DMS153 treated with DMSO at 0.1 percent for 48 hours (cell line): ENCODE results near the gene TMPRSS11B.
"Not testable (repeated sequence)": the region's sequence is repeated elsewhere in the genome, so short reads cannot be mapped to it uniquely, and the experiment has no call there.

ENCODE experiments used
- DNase-seq: peaks from one replicate; lab custom pipeline; 2025; ENCODE audit not compliant: unreplicated experiment; lab: John Stamatoyannopoulos, UW

The TMPRSS11B gene, protein sequence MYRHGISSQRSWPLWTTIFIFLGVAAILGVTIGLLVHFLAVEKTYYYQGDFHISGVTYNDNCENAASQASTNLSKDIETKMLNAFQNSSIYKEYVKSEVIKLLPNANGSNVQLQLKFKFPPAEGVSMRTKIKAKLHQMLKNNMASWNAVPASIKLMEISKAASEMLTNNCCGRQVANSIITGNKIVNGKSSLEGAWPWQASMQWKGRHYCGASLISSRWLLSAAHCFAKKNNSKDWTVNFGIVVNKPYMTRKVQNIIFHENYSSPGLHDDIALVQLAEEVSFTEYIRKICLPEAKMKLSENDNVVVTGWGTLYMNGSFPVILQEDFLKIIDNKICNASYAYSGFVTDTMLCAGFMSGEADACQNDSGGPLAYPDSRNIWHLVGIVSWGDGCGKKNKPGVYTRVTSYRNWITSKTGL

DNA sequence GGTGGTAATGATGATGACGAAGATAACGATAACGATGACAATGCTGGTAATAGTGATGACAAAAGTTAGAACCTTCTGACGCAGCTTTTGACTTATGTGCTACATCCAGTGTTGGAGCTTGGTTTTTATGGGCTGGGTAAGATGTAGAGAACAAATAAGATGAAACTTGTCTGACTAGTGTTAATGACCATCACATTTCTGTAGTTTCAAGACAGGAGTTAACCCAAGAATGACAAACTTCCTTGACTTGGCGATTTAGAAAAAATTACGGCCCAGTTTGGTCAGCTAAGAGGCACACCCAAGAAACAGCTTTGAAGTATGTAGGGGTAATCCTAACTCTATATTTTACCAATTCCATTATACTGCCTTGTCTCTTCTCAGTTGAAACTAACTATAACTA is at the start of gene TMPRSS11B:
Gene TMPRSS11B, minus strand, starts transcription at position 101 of the 400 bp plus-strand sequence. CDS start 136 bp downstream, outside the sequence.
- DNase-seq: no peak

DNA sequence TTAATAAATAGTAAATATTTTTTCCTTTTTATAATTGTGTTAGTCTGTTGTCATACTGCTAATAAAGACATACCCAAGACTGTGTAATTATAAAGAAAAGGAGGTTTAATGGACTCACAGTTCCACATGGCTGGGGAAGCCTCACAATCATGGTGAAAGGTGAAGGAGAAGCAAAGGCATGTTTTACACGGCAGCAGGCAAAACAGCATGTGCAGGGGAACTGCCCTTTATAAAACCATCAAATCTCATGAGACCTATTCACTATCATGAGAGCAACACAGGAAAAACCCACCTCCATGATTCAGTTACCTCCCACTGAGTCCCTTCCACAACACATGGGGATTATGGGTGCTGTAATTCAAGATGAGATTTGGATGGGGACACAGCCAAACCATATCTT is 45.8 kb upstream of the TMPRSS11B start:
- no peak for DNase-seq

DNA sequence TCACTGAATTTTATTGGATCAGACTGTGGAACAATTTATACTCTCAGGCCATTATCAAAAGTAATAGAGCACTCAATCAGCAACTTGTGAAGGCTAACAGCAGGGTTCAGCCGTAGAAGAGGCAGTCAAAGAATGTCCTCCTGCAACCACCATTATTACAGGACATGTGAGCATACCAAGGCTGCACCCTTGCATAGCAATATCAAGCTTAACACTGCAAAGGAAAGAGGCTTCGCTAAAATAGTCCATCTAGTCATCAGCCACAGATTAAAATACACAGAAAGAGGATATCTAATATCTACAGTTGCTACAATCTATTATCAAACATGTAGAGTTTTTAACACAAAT is 42.9 kb upstream of the TMPRSS11B start:
- DNase-seq: no peak

DNA sequence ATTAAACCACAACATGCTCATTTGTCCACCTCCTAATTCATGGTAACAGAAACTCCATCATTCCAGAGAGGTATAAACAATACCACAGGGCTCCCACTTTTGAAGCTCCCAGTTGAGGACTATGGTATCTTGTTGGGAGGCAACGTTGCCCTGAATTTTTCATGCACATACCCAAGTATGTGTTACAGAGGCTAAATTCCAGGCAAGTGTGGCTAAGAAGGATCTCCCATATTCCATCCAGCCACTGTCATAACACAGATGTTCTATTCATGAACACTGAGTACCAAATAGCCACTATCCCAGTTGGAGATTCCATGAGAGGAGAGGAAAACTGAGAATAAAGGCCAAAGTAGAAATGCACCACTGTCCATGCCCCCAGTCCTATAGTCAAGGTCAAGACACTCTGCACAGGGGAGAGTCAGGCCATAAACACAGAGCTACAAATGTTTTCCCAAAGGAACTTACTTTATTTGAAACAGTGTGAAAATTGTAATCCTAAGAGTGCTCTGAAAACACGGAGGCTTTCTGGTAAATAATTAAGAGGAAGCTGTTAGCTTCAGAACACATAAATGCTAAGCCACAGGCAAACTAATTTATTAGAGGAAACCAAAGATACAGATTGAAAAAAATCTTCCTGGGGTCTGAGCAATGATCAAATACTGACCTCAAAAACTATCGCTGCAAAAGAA is 42.4 kb upstream of the TMPRSS11B start:
- DNase-seq: no peak

DNA sequence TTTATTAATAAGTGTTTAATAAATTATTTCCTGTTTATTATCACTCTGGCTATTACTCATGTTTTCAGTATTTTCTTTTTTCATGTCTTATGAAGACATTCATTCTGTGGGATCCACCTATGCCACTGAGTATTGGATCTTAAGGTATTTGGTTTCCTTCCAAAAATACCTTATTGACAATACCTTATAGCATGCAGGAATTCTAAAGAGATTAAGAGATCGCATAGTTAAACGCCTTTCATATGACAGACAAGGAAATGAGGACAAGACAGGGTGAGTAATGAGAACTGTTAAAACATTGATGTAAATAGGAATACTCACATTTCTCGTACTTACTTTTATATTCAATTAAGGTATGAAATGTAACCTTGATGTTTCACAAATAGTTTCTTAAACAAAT is 38.2 kb upstream of the TMPRSS11B start:
- DNase-seq: no peak

DNA sequence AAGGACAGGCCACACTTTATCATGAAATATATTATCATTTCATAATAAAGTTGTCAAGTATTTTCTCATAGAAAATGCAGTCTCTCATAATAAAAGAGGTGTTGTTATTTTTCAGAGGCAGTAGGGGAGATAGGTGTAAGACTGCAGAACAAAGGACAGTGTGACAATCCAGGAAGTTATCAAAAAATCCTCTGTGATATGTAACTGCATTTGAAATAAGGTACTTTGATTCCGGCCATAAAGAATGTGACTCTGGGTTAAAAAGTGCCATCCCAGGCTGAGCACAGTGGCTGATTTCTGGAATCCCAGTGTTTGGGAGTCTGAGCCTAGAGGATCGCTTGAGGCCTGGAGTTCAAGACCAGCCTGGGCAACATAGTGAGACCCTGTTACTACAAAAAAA is 37.6 kb upstream of the TMPRSS11B start:
- no peak for DNase-seq

DNA sequence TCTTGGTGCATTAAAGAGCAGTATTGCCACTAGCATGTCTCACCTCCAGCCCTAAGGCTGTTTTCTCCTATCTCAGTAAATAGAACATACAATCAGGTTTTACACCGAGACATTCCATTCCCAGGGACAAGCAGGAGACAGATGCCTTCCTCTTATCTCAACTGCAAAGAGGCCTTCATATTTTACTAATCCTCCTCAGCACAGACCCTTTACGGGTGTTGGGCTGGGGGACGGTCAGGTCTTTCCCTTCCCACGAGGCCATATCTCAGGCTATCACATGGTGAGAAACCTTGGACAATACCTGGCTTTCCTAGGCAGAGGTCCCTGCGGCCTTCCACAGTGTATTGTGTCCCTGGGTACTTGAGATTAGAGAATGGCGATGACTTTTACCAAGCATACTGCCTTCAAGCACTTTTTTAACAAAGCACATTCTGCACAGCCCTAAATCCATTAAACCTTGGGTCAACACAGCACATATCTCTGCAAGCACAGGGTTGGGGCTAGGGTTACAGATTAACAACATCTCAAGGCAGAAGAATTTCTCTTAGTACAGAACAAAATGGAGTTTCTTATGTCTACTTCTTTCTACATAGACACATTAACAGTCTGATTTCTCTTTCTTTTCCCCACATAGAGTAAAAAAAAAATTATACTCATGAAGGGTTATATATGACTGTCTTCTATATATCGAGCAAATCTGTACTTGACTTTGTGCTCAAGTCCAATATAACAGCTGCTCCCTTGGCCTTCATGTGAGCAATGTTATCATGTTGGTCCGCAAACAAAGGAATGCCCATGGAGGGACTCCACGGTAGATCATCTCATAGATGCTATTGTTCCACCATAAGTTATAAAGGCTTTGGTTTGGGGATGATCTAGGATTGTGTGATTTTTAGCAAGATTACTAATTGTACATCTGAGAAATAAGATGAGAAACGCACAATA is 36.6 kb upstream of the TMPRSS11B start:
- not testable (repeated sequence) for DNase-seq

DNA sequence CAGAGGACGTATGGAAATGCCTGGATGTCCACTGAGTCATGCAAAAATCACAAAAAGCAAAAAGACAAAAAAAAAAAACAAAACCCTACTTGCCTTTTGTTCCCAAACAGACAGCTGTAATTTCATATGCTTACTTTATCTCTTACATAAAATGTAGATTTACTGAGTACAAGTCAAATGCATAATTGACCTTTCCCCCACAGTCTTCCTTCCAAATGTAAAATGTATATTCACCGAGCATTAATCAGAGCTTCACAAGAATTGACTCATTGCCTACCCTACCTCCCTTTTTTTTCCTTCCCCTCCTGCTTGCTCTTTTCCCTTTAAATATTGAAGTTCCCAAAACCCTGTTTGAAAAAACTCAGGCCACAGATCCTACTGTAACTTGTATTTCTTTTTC is 32.5 kb upstream of the TMPRSS11B start:
- DNase-seq: no peak

DNA sequence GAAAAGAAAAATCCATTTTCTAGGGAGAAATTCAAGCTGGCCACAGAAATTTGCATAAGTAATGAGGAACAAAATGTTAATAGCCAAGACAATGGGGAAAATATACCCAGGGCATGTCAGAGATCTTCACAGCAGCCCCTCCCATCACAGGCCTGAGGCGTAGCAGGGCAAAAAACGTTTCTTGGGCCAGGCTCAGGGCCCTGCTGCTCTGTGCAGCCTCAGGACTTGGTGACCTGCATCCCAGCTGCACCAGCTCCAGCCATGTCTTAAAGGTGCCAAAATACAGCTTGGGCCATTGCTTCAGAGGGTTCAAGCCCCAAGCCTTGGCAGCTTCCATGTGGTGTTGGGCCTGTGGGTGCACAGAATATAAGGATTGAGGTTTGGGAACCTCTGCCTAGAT is 32.1 kb upstream of the TMPRSS11B start:
- no peak for DNase-seq

DNA sequence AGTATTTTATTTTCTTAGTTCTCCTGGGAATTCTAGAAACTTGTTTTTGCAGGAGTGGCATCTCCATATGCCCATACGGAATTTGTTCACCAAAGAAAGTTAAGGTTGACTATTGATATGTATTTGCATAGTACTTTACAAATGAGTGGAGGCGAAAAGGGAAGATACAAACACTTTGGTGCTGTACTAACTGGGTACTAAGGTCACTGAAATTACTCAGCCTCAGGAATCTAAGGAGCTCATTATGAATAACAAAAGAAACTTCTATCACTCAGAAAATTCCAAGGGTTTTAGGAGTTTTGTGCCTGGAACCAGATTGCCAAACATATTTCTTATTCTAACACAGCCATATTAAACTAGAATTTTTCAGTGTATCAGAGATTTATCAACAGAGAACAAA is 27.4 kb upstream of the TMPRSS11B start:
- DNase-seq: no peak

DNA sequence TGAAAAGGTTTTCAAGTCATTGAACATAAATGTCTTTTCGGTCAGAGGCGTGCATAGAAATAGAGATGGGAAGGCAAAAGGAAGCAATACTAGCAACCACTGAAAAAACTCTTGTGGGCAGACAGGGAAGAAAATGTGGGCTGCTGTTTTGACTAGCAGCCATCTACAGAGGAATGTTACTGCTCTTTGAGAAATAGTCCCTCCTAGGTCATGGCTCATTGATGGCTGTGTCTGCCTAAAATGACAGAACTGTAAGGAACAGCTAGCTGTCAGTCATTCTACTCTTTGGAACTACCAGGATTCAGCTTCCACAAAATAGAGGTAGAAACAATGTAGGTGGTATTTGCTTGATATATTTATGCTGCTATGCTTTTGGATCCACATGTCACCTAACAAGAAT is 26.9 kb upstream of the TMPRSS11B start:
- DNase-seq: no peak

DNA sequence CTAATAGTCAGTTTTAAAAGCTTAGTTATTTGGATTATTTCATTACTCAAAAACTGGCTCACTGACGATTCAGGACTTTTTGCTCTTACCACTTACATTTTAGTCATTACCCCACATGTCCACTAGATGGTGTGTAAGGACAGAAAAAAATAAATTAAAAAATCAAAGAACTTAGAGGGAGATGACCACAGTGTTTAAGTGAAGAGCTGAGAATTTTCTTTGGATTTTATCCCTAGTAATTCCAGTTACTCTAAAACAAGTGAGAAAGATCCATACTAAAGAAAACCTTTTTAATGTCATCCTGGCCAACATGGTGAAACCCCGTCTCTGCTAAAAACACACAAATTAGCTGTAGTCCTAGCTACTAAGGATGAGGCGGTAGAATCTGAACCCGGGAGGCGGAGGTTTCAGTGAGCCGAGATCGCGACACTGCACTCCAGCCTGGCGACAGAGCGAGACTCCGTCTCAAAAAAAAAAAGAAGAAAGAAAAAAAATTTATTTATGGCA is 26.4 kb upstream of the TMPRSS11B start:
- DNase-seq: peak; percentile 31

DNA sequence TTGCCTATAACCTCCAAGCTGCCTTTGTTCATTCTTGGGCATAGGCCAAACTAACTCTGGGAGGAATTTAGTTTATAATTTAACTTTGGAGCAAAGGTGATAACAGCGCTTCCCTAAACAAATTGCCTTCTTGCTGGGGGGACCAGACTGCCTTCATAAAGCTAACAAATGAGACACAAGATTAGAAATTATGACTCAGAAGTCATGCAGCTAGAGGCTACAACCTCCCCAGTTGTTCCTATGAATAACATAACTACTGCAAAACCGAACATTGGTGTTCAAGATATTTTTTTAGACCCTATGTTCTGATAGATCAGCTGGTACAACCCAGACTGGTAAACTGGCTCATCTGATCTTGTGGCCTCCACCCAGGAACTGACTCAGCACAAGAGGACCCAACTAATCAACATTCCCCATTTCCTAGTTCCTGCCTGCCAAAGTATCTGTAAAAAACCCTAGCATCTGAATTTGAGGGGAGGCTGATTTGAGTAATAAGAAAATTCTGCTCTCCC is 22.0 kb upstream of the TMPRSS11B start:
- DNase-seq: no peak

DNA sequence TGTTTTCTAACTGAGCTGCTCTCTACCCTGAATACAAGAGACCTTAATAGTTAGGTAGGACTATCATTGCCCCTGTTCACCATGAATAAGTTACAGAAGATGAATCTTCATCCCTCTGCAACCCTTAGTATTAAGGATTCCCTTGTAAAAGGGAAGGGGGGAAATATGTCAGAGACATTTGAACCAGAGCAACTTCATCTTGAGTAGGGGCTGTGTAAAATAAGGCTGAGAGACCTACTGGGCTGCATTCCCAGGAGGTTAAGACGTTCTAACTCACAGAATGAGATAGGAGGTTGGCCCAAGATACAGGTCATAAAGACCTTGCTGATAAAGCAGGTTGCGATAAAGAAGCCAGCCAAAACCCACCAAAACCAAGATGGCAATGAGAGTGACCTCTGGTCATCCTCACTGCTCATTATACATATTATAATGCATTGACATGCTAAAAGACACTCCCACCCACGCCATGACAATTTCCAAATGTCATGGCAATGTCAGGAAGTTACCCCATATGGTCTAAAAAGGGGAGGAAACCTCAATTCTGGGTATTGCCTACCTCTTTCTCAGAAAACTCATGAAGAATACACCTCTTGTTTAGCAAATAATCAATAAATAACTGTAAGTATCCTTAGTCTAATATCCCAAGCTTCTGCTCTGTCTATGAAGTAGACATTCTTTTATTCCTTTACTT is 19.5 kb upstream of the TMPRSS11B start:
- DNase-seq: no peak

DNA sequence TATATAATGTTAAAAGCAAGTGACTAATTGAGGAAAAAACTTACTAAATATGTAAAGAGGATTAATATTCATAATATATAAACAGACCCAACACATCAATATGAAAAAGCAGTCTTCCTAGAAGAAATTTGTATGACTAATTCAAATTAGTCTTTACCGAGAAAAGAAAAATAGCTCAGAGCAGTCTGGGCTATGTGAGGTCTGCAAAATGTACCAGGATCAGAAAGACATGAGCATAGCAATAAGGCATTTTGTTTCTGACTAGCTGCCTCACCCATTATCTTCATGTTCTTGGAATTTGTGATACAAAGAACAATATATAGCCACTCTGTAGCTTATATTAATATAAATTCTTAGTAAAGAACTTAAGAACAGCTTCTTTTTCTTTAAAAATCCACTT is 13.7 kb upstream of the TMPRSS11B start:
- no peak for DNase-seq

DNA sequence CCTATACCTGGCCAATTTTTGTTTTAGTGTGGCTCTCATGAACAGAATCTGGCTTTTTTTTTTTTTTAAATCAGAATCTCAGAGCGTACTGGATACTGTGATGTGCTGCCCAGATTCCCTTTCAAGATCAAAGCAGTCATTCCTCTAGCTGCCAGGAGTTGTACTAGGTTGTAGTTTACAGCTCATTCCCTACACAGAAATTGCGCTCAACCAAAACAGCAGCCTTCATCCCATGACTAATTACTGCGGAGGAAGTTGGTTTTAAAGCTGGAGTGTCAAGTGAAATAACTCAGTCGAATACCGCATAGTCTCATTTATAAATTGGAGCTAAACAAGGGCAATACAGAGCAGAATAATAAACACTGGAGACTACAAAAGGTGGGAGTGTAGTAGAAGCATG is 12.2 kb upstream of the TMPRSS11B start:
- no peak for DNase-seq

DNA sequence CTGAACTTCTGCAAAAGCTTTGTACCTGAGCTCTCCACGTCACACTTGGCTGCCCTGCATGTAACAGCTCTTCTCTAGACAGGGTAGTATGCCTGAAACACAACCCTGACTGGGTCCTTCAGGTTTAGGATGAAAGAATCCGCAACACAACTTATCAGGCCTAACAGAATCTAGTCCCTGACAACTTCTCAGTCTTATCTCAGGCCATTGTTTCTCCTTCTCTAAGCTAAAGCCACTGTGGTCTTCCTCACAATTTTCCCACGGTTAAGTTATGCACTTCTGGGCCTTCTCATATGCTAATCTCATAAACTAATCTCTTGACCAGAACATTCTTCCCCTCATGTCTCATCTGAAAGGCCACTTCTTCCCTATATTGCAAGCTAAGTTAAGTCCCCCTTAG is 10.8 kb upstream of the TMPRSS11B start:
- DNase-seq: no peak

DNA sequence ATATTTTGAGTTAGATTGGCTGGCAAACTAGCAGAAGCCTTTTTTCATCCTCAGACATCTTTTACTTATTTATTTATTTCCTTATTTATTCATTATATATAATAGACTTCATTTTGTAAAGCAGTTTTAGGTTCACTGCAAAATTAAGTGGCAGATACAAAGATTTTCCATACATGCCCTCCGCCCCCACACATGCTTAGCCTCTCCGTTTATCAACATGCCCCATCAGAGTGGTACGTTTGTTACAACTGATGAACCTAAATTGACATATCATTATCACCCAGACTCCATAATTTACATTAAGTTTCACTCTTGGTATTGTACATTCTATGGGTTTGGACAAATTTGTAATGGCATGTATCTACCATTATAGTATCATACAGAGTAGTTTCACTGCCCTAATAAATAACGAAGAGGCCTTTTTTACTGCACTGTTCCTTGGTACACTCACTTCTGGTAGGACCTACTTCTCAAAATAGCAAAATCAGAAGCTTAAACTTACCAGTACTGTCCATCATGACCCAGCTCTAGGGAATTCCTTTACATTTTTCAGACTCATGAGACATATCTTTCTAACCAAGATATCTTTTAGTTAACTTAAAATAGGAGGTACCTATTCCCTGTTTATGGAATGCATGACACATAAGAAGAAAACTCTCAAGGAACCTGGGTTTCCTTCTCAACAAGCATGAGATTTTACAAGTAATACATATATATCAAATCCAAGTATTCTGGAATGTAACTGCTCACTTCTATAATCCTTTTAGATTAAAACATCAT is 4.8 kb upstream of the TMPRSS11B start:
- DNase-seq: no peak

DNA sequence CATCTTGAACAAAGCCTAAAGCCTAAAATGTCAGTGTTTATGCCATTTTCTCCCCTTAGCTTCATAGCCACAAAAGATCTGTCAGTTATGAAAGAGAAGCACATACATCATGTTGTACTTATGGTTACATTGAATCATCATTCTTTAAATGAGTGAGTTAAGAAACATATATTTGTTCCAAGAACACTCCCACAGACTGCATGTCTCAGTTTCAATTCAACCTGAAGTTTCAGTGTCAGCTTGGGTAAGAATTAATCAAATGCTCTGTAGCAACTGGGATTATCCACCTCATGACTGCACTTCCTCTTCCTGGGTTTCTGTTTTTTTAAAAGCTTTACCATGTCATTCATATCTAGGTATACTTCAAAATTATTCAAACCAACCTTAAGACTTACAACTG is 3.9 kb upstream of the TMPRSS11B start:
- no peak for DNase-seq

DNA sequence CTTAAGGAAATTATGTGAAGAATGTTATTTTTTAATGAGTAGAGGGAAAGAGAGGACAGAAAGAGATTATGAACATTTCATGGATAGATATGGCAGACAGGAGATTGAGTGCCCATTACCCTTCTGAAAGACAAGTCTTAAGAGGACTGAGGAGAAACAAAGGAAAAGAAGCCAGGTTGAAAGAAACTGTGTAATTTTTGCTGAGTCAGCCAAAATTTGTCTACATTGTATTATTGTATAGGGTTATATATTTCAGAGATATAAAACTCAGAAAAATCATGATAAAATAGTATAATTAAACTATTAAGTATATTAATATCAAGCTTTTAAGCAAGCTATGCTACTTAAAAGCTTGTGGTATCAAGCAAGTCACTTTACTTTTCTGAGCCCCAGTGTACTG is 4.9 kb downstream of the TMPRSS11B start:
- no peak for DNase-seq
